Stomach (tissue), 9 donors: ENCODE data around the gene CCSER1. TPM values are rescaled to one million over a fixed set of nuclear protein-coding genes. Genes with fewer than 3 reads are reported as not detected.
A peak's percentile ranks its signal among the peaks of the same experiment; 100 is the strongest.

Source experiments
- DNase-seq, 2 donors: peaks; one replicate each; pipeline versions ENCODE4 v3.0.0 to v3.0.0-alpha.2; 2013 to 2019
- H3K27ac ChIP-seq, 5 donors: fragments of 200-600 bp in 4 of 5; sonication (generic) in 4 of 5; one replicate each; pipeline ENCODE4 v1.5.1; 2013 to 2019; ENCODE audit warnings: mild to moderate bottlenecking in 1 of 5, moderate library complexity in 1 of 5
- H3K27me3 ChIP-seq, 3 donors: fragments of 200-600 bp; sonication (generic); one replicate each; pipeline ENCODE4 v1.5.1; 2017 to 2019; ENCODE audit warnings: mixed run types in 1 of 3
- H3K36me3 ChIP-seq, 4 donors: fragments of 200-600 bp; sonication (generic); 1 replicate in 3 of 4; 2 replicates in 1 of 4; pipeline ENCODE4 v1.5.1; 2016 to 2019
- H3K4me1 ChIP-seq, 4 donors: fragments of 200-600 bp; sonication (generic); one replicate each; pipeline ENCODE4 v1.5.1; 2016 to 2019
- H3K4me3 ChIP-seq, 4 donors: fragments of 200-600 bp; sonication (generic) in 3 of 4; one replicate each; pipeline ENCODE4 v1.5.1; 2016 to 2019; ENCODE audit warnings: mild to moderate bottlenecking in 1 of 4
- H3K9me3 ChIP-seq, 4 donors: fragments of 200-600 bp; sonication (generic); one replicate each; pipeline ENCODE4 v1.5.1; 2016 to 2019
- EP300 ChIP-seq: sonication (generic); formaldehyde crosslinking; IDR thresholded peaks from one replicate; pipeline ENCODE4 v1.6.1; 2017; ENCODE audit warnings: antibody characterized with exemption
- POLR2A ChIP-seq, 4 donors: fragments of 450-650 bp; IDR thresholded peaks; one replicate each; pipeline ENCODE4 v1.6.1; 2016; ENCODE audit warnings: antibody characterized with exemption in 4 of 4, control low read depth in 2 of 4, mild to moderate bottlenecking in 1 of 4, moderate library complexity in 1 of 4
- POLR2AphosphoS5 ChIP-seq, 3 donors: sonication (generic); formaldehyde crosslinking; IDR thresholded peaks; one replicate each; pipeline ENCODE4 v1.6.1; 2016; ENCODE audit warnings: antibody characterized with exemption in 3 of 3
- WGBS, 5 donors: extraction: QIAGEN DNeasy Blood & Tissue Kit in 3 of 5; methylation state at CpG; one replicate each; pipeline versions ENCODE4 v1.1.5 to v1.1.7; 2013 to 2018; 5-methylcytosine and 5-hydroxymethylcytosine counted together
- intact Hi-C: fragments of 100-400 bp; cut with DNase I; formaldehyde crosslinking; loops from one replicate; pipeline ENCODE4 v1.15.1; 2023; ENCODE audit warnings: low total_unique reads
- polyA plus RNA-seq, 3 donors: library from polyadenylated mRNA; stranded (reverse); fragments of 200-250 nt; gene quantifications; one replicate each; pipeline ENCODE4 v1.2.3, GENCODE V29; 2013
- total RNA-seq, 5 donors: library from RNA; depleted of rRNA; stranded (reverse); fragments of >200 nt; gene quantifications; one replicate each; pipeline versions ENCODE4 v1.1.0 to v1.2.3, GENCODE V29; 2014 to 2016
- TF ChIP-seq, protein P1 (sequence below), 7 experiments: fragments of 450-650 bp in 4 of 7; fragments of 200-600 bp in 3 of 7; sonication (generic) in 3 of 7; IDR thresholded peaks; one replicate each; pipeline ENCODE4 v1.5.1; 2016 to 2019; ENCODE audit warnings: antibody characterized with exemption in 7 of 7, control low read depth in 2 of 7, mild to moderate bottlenecking in 1 of 7
- donor health status: healthy with polysubstance abuse.
- donor health status: Bipolar disorder and iron deficiency.
- donor health status: healthy.

The CCSER1 gene
- total and polyA plus RNA-seq, 8 donors: 0.33 to 149 (median 15.2) TPM

DNA sequence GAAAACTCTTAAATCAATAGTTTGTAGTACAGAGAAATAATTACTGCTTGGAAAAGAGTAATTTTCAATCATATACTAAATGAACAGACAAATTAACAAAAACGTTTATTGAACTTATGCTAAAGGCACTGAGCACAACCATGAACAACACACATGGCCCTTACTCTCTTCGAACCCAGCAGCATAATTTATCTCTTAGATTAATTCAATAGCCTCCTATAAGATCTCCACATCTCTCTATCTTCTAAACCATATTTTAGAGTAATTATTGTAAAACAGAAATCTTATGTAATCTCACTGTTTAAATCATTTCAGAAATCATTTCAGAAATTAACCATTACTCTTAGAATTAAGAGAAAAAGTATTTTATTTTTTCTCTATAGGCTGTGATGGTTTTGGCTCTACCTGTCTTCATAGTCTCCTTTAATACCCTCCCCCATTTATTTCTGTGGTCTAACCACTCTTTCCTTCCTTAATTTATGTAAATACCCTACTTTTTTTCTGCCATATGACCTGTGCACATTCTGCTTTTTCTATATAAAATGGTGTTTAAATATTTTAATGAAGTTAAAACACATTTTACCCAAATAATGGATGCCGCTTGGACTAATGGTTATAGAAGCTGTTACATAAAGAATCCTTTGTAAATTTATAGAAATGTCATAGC lies 218.5 kb downstream of the CCSER1 start:
- no peaks in the 10 kb centered on the region for H3K36me3 ChIP-seq
- no peaks in the 10 kb centered on the region for H3K4me1 ChIP-seq
- intact Hi-C loops: no loop called here
- WGBS, 5 donors: 80 to 86% (median 81%) methylated on average over 3 of the region's 3 CpGs
- no peak for DNase-seq
- H3K9me3 ChIP-seq: no peaks in the 10 kb centered on the region
- TF ChIP-seq POLR2A (IDR thresholded peaks at IDR 0.05) (no peak), EP300 (no peak), POLR2AphosphoS5 (IDR thresholded peaks at IDR 0.05) (no peak)
- TF ChIP-seq, protein P1, sequence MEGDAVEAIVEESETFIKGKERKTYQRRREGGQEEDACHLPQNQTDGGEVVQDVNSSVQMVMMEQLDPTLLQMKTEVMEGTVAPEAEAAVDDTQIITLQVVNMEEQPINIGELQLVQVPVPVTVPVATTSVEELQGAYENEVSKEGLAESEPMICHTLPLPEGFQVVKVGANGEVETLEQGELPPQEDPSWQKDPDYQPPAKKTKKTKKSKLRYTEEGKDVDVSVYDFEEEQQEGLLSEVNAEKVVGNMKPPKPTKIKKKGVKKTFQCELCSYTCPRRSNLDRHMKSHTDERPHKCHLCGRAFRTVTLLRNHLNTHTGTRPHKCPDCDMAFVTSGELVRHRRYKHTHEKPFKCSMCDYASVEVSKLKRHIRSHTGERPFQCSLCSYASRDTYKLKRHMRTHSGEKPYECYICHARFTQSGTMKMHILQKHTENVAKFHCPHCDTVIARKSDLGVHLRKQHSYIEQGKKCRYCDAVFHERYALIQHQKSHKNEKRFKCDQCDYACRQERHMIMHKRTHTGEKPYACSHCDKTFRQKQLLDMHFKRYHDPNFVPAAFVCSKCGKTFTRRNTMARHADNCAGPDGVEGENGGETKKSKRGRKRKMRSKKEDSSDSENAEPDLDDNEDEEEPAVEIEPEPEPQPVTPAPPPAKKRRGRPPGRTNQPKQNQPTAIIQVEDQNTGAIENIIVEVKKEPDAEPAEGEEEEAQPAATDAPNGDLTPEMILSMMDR (IDR thresholded peaks at IDR 0.05): no peak
- no peaks in the 10 kb centered on the region for H3K27me3 ChIP-seq
- H3K4me3 ChIP-seq: no peak overlapping the region
- H3K27ac ChIP-seq: no peak overlapping the region

DNA sequence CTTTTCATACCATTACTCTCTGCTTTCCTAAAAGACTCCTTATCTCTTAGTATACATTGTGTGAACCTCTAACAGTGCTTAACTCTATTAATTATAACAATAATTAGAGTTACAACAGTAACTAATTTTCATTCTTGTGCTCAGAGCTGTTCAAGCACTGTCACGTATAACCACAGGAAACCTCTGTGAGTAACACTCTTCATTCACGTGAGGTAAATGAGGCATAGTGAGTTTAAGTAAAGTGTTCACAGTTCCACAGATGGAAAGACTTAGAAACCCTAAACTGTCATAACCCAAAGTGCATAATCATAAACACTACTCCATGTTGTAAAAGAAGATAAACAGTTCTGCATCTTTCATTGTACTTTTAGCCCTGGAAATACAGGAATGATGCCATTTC lies 222.4 kb downstream of the CCSER1 start:
- no peak for TF ChIP-seq POLR2AphosphoS5 (IDR thresholded peaks at IDR 0.05)
- TF ChIP-seq, protein P1 (IDR thresholded peaks at IDR 0.05): no peak
- no peak for TF ChIP-seq POLR2A (IDR thresholded peaks at IDR 0.05)
- no peak for TF ChIP-seq EP300
- Histone ChIP-seq H3K9me3 (no peaks in the 10 kb centered on the region), H3K4me3 (no peak overlapping the region), H3K27ac (no peak overlapping the region), H3K27me3 (no peaks in the 10 kb centered on the region), H3K36me3 (no peaks in the 10 kb centered on the region), H3K4me1 (no peaks in the 10 kb centered on the region)
- 54 to 78% (median 70%) methylated on average over 2 of the region's 2 CpGs for WGBS, 5 donors
- no peak for DNase-seq
- intact Hi-C loops: no loop called here

DNA sequence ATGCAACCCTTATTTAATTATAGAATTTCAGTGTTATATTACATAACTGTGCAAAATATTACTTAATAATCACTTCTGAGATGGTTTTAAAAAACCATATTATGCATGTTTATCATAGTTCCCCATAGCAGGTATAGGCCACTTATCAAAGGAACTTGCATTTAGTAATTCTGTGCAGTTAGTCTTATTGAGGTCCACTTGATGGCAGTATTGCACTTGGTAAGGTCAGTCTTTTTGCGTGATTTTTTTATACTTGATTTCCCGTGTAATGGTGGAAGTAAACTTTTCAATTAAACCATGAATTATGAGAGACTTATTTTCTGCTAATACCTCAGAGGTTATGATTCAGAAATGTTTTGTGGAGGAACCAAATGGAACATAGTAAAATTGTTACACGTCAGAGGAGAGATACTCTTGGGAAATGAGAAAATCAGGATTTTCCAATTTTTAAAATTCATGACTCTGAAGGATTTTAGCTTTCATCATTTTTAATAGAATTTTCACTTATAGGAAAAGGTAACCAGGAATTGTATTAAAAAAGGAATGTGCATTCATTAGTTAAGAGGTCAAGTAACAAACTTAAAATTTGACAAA lies 230.0 kb downstream of the CCSER1 start:
- peak in 1 of 2 donors; percentile 80 for DNase-seq
- H3K4me3 ChIP-seq: no peak overlapping the region
- 23 to 28% (median 24%) methylated on average over 3 of the region's 3 CpGs for WGBS, 5 donors
- TF ChIP-seq, protein P1 (IDR thresholded peaks at IDR 0.05): peak in 4 of 7 experiments; percentile 10 to 46 (median 25)
- no peak for TF ChIP-seq POLR2AphosphoS5 (IDR thresholded peaks at IDR 0.05)
- intact Hi-C loops: no loop called here
- peaks cover 0 to 4% (median 0%) of the 10 kb centered on the region in 4 donors for H3K4me1 ChIP-seq
- no peak overlapping the region for H3K27ac ChIP-seq
- H3K9me3 ChIP-seq: no peaks in the 10 kb centered on the region
- no peaks in the 10 kb centered on the region for H3K36me3 ChIP-seq
- no peaks in the 10 kb centered on the region for H3K27me3 ChIP-seq

DNA sequence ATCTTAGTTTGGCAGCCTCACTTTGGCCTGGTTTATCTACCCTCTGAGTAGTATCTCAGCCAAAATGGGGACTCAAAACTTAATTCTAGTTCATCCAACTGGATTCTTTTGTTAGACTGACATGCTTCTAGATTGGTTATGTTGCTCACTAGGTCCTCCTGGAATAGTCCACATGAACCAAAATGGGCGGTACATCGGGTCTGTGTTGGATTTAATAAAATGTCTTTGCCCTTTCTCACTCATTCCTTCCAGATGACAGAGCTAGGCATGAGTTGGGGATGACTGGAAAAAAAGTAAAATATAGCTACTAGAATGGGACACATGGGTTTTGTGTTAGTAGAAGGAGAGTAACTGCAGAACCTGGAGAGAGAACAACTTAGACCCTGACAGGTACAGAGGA lies 247.9 kb downstream of the CCSER1 start:
- TF ChIP-seq POLR2AphosphoS5 (IDR thresholded peaks at IDR 0.05) (no peak), POLR2A (IDR thresholded peaks at IDR 0.05) (no peak), EP300 (no peak)
- TF ChIP-seq, protein P1 (IDR thresholded peaks at IDR 0.05): no peak
- 92 to 98% (median 96%) methylated on average over 2 of the region's 2 CpGs for WGBS, 5 donors
- no peak overlapping the region for H3K27ac ChIP-seq
- intact Hi-C loops: no loop called here
- no peaks in the 10 kb centered on the region for H3K36me3 ChIP-seq
- no peak for DNase-seq
- H3K9me3 ChIP-seq: no peaks in the 10 kb centered on the region
- no peaks in the 10 kb centered on the region for H3K4me1 ChIP-seq
- H3K27me3 ChIP-seq: no peaks in the 10 kb centered on the region
- no peak overlapping the region for H3K4me3 ChIP-seq
